H1 (cell line): ENCODE results near the gene UBE2E2. TPM values are rescaled to one million over a fixed set of nuclear protein-coding genes. Genes with fewer than 3 reads are reported as not detected.

Experiments used
- CBX5 ChIP-seq: fragments of 300-800, 300-1000 bp; sonication (generic); IDR thresholded peaks from 2 replicates; pipeline ENCODE4 v1.7.1; 2016; ENCODE audit warnings: antibody characterized with exemption, low read length, low read depth
- CHD7 ChIP-seq: fragments of 300-600 bp; sonication (generic); IDR thresholded peaks from 2 replicates; pipeline ENCODE4 v1.7.1; 2012; ENCODE audit warnings: low read length, moderate library complexity, mild to moderate bottlenecking, inconsistent platforms; ENCODE audit not compliant: insufficient replicate concordance
- EP300 ChIP-seq, 2 experiments: IDR thresholded peaks; 1 replicate in 1 of 2; 2 replicates in 1 of 2; pipeline ENCODE4 v1.6.1; 2011 to 2012; ENCODE audit warnings: low read depth in 2 of 2, low read length in 2 of 2, mild to moderate bottlenecking in 2 of 2, borderline replicate concordance in 1 of 2, inconsistent platforms in 1 of 2, moderate library complexity in 1 of 2
- EZH2 ChIP-seq: fragments of 200-600 bp; sonication (generic); IDR thresholded peaks from 2 replicates; pipeline ENCODE4 v1.7.1; 2012; ENCODE audit warnings: low read depth, mild to moderate bottlenecking, moderate library complexity, low read length, inconsistent platforms; ENCODE audit not compliant: severe bottlenecking
- KDM5A ChIP-seq: fragments of 200-600 bp; IDR thresholded peaks from 2 replicates; pipeline ENCODE4 v1.7.1; 2012; ENCODE audit warnings: mild to moderate bottlenecking, low read length, inconsistent platforms, mixed read lengths
- POLR2AphosphoS5 ChIP-seq: IDR thresholded peaks from 2 replicates; pipeline ENCODE4 v1.6.1; 2011; ENCODE audit warnings: low read depth, low read length
- RXRA ChIP-seq: IDR thresholded peaks from 2 replicates; pipeline ENCODE4 v1.6.1; 2011; ENCODE audit warnings: low read depth, mild to moderate bottlenecking, low read length, moderate library complexity; ENCODE audit not compliant: insufficient read depth
- SP1 ChIP-seq: IDR thresholded peaks from 2 replicates; pipeline ENCODE4 v1.6.1; 2011; ENCODE audit warnings: low read depth, low read length
- SUZ12 ChIP-seq: fragments of 200-600 bp; sonication (generic); IDR thresholded peaks from 2 replicates; pipeline ENCODE4 v1.6.1; 2012; ENCODE audit warnings: mild to moderate bottlenecking, inconsistent platforms, low read length, moderate library complexity, mixed read lengths
- TEAD4 ChIP-seq: IDR thresholded peaks from 2 replicates; pipeline ENCODE4 v1.6.1; 2012; ENCODE audit warnings: low read depth, low read length, inconsistent platforms, mixed read lengths
- polyA plus RNA-seq, 7 experiments: library from polyadenylated mRNA; depleted of rRNA in 3 of 7; stranded (reverse) in 5 of 7; unstranded in 2 of 7; fragments of >200 nt in 5 of 7; fragments of 200-250 nt in 2 of 7; gene quantifications; 1 replicate in 5 of 7; 2 replicates in 1 of 7; 4 replicates in 1 of 7; pipeline versions ENCODE4 v1.2.1 to v1.2.3, GENCODE V29; 2011 to 2013; ENCODE audit warnings: missing spikeins in 2 of 7, mixed read lengths in 2 of 7
- total RNA-seq: library from RNA; stranded (reverse); fragmentation: NEBNext Ultra II Directional; extraction: Animal tissue kit (Norgen Biotek cat#: 25700); gene quantifications from 2 replicates; pipeline ENCODE4 v1.2.1, GENCODE V29; 2021

UBE2E2 gene
- total and polyA plus RNA-seq, 2 of the 8 experiments (the other 6 are each of a cell fraction or from before 2014, with no cell fraction given): 57.6 to 70.6 TPM

GRCh38 chr3:23333633-23334032 lies 130.5 kb downstream of the UBE2E2 start (continued):
- no peak for TF ChIP-seq CHD7
- TF ChIP-seq SP1: no peak
- no peak for TF ChIP-seq CBX5
- no peak for TF ChIP-seq TEAD4
- no peak for TF ChIP-seq POLR2AphosphoS5
- no peak for TF ChIP-seq KDM5A
- no peak for TF ChIP-seq RXRA
- TF ChIP-seq SUZ12: no peak
- no peak for TF ChIP-seq EZH2
- no peak for TF ChIP-seq EP300 (IDR thresholded peaks at IDR 0.05; ENCODE audit: borderline replicate concordance in 1 of 2, low read depth in 2 of 2, low read length in 2 of 2)
